Keratinocyte (primary cell): ENCODE results near the gene CCDC80.
"Not testable (repeated sequence)": the region's sequence is repeated elsewhere in the genome, so short reads cannot be mapped to it uniquely, and the experiment has no call there.

ENCODE experiments used
- EZH2 ChIP-seq: IDR thresholded peaks from one replicate; pipeline ENCODE4 v1.6.1; 2012; ENCODE audit warnings: inconsistent platforms, mild to moderate bottlenecking, low read length, moderate library complexity
- TF ChIP-seq, protein P1 (sequence below), 3 experiments: IDR thresholded peaks in 1 of 3; conservative IDR thresholded peaks in 1 of 3; optimal IDR thresholded peaks in 1 of 3; 2 replicates in 2 of 3; 3 replicates in 1 of 3; pipeline versions ENCODE3 to v1.5.1; 2011; ENCODE audit warnings: low read length in 3 of 3, mild to moderate bottlenecking in 3 of 3, moderate library complexity in 2 of 3, control low read depth in 1 of 3, inconsistent platforms in 1 of 3; ENCODE audit not compliant: insufficient read depth in 2 of 3; ENCODE audit errors: extremely low read depth in 1 of 3

DNA sequence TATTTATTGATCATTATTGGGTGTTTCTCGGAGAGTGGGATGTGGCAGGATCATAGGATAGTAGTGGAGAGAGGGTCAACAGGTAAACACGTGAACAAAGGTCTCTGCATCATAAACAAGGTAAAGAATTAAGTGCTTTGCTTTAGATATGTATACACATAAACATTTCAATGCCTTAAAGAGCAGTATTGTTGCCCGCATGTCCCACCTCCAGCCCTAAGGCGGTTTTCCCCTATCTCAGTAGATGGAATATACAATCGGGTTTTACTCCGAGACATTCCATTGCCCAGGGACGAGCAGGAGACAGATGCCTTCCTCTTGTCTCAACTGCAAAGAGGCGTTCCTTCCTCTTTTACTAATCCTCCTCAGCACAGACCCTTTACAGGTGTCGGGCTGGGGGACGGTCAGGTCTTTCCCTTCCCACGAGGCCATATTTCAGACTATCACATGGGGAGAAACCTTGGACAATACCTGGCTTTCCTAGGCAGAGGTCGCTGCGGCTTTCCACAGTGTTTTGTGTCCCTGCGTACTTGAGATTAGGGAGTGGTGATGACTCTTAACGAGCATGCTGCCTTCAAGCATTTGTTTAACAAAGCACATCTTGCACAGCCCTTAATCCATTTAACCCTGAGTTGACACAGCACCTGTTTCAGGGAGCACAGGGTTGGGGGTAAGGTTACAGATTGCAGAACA is 76.5 kb downstream of the CCDC80 start:
- TF ChIP-seq, protein P1, sequence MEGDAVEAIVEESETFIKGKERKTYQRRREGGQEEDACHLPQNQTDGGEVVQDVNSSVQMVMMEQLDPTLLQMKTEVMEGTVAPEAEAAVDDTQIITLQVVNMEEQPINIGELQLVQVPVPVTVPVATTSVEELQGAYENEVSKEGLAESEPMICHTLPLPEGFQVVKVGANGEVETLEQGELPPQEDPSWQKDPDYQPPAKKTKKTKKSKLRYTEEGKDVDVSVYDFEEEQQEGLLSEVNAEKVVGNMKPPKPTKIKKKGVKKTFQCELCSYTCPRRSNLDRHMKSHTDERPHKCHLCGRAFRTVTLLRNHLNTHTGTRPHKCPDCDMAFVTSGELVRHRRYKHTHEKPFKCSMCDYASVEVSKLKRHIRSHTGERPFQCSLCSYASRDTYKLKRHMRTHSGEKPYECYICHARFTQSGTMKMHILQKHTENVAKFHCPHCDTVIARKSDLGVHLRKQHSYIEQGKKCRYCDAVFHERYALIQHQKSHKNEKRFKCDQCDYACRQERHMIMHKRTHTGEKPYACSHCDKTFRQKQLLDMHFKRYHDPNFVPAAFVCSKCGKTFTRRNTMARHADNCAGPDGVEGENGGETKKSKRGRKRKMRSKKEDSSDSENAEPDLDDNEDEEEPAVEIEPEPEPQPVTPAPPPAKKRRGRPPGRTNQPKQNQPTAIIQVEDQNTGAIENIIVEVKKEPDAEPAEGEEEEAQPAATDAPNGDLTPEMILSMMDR (optimal IDR thresholded peaks at IDR 0.05 in 1 of 3, IDR thresholded peaks at IDR 0.05 in 1 of 3, conservative IDR thresholded peaks at IDR 0.05 in 1 of 3; ENCODE audit: extremely low read depth in 1 of 3, insufficient read depth in 2 of 3, low read length in 3 of 3) = not testable (repeated sequence)
- TF ChIP-seq EZH2 = not testable (repeated sequence)
